Right lobe of liver (tissue), 4 donors: ENCODE measurements around the gene TASOR2.

ENCODE experiments used
- CTCF ChIP-seq, 4 donors: fragments of 200-600 bp in 3 of 4; fragments of 450-650 bp in 1 of 4; IDR thresholded peaks; one replicate each; pipeline versions ENCODE4 v1.5.1 to v1.8.0; 2016 to 2022; ENCODE audit warnings: antibody characterized with exemption in 4 of 4, mild to moderate bottlenecking in 2 of 4
- POLR2A ChIP-seq: fragments of 450-650 bp; IDR thresholded peaks from one replicate; pipeline ENCODE4 v1.6.1; 2017; ENCODE audit warnings: antibody characterized with exemption, mild to moderate bottlenecking
- donor health status: DM: no; HTN: no; CAD: no.
- donor health status: DM: no; HTN: no; CAD: no.
- donor health status: DM: no; HTN: yes; CAD: no.

- TF ChIP-seq CTCF (IDR thresholded peaks at IDR 0.05) (no peak), POLR2A (no peak)
Observed at GRCh38 chr10:5681930-5682329, 2.7 kb upstream of the TASOR2 start.
